Fibroblast of the conjunctiva (primary cell): ENCODE results near the gene URAD.

Experiments
- DNase-seq: peaks from one replicate; pipeline ENCODE4 v3.0.0-alpha.2; 2010; ENCODE audit warnings: low read depth

URAD gene

GRCh38 chr13:28000567-28000966 is 12.1 kb upstream of the URAD start:
- no peak for DNase-seq

- peak; percentile 4 for DNase-seq
Observed at GRCh38 chr13:27997904-27998522, 9.5 kb upstream of the URAD start.

GRCh38 chr13:27991881-27992280 is 3.4 kb upstream of the URAD start:
- DNase-seq: no peak

GRCh38 chr13:27985600-27985999 is 2.9 kb downstream of the URAD start:
- DNase-seq: no peak

- DNase-seq: no peak
Observed at GRCh38 chr13:27982361-27982760, 6.1 kb downstream of the URAD start.

GRCh38 chr13:27981006-27981708 is 7.3 kb downstream of the URAD start:
- DNase-seq: no peak

GRCh38 chr13:27980280-27980998 is 8.1 kb downstream of the URAD start:
- DNase-seq: no peak

- no peak for DNase-seq
Observed at GRCh38 chr13:27979765-27980279, 8.7 kb downstream of the URAD start.

GRCh38 chr13:27979001-27979643 is 9.4 kb downstream of the URAD start:
- DNase-seq: no peak

GRCh38 chr13:27978301-27978968 is 10.1 kb downstream of the URAD start:
- no peak for DNase-seq

GRCh38 chr13:27977476-27978300 is 10.8 kb downstream of the URAD start:
- DNase-seq: no peak

- no peak for DNase-seq
Observed at GRCh38 chr13:27976362-27977091, 12.0 kb downstream of the URAD start.

- no peak for DNase-seq
Observed at GRCh38 chr13:27975564-27976361, 12.7 kb downstream of the URAD start.

- DNase-seq: no peak
Observed at GRCh38 chr13:27973961-27974662, 14.4 kb downstream of the URAD start.

- no peak for DNase-seq
Observed at GRCh38 chr13:27973291-27973690, 15.2 kb downstream of the URAD start.

GRCh38 chr13:27972478-27972820 is 16.0 kb downstream of the URAD start:
- no peak for DNase-seq

GRCh38 chr13:27971776-27972477 is 16.6 kb downstream of the URAD start:
- DNase-seq: no peak

GRCh38 chr13:27971236-27971645 is 17.3 kb downstream of the URAD start:
- DNase-seq: no peak
